OCI-LY3 (cell line): Measurements from ENCODE around the gene CRTAP.
"Not testable (repeated sequence)": the region's sequence is repeated elsewhere in the genome, so short reads cannot be mapped to it uniquely, and the experiment has no call there.

ENCODE experiments used
- CTCF ChIP-seq: fragments of 200-600, 300-600 bp; sonication (generic); IDR thresholded peaks from 2 replicates; pipeline ENCODE4 v1.5.1; 2014; ENCODE audit warnings: antibody characterized with exemption, low read length, low read depth
- EZH2phosphoT487 ChIP-seq: fragments of 200-600 bp; shearing (Covaris generic); IDR thresholded peaks from 2 replicates; pipeline ENCODE4 v1.6.1; 2018; ENCODE audit warnings: antibody characterized with exemption, mixed run types, low read depth

GRCh38 chr3:33069862-33070261, 44.0 kb upstream of the CRTAP start:
- TF ChIP-seq CTCF, EZH2phosphoT487: not testable (repeated sequence)
